Frontal cortex (tissue), 4 donors: Measurements from ENCODE around the gene COQ10B. TPM values are rescaled to one million over a fixed set of nuclear protein-coding genes. Genes with fewer than 3 reads are reported as not detected.
"Not testable (repeated sequence)": the region's sequence is repeated elsewhere in the genome, so short reads cannot be mapped to it uniquely, and the experiment has no call there.

Source experiments
- DNase-seq, 2 donors: peaks; one replicate each; pipeline ENCODE4 v3.0.0; 2012; ENCODE audit warnings: low spot score in 2 of 2
- FAIRE-seq: peaks from 2 replicates; lab custom pipeline; 2012; peaks lifted over from hg19 to GRCh38; lab: Jason Lieb, UNC
- total RNA-seq: library from RNA; depleted of rRNA; stranded (reverse); fragments of >200 nt; gene quantifications from one replicate; pipeline ENCODE4 v1.2.3, GENCODE V29; 2014
- donor health status: control.
- donor health status: control.
- donor health status: control.

The COQ10B gene
- total RNA-seq, 1 donor from 2014 or later = 35.9 TPM

- no peak for FAIRE-seq
Observed at GRCh38 chr2:197446844-197447243, 6.5 kb upstream of the COQ10B start.

GRCh38 chr2:197450465-197450864, 2.9 kb upstream of the COQ10B start:
- DNase-seq (no peak), FAIRE-seq (no peak)

More at GRCh38 chr2:197446844-197447243, 6.5 kb upstream of the COQ10B start:
- no peak for DNase-seq

- DNase-seq, FAIRE-seq: not testable (repeated sequence)
Observed at GRCh38 chr2:197450935-197451358, 2.4 kb upstream of the COQ10B start.

GRCh38 chr2:197452754-197453122, 614 bp upstream of the COQ10B start:
- no peak for FAIRE-seq
- no peak for DNase-seq

GRCh38 chr2:197453914-197454398, 604 bp downstream of the COQ10B start:
- DNase-seq (no peak), FAIRE-seq (no peak)

- no peak for DNase-seq
- FAIRE-seq = no peak
Observed at GRCh38 chr2:197454923-197455322, 1.6 kb downstream of the COQ10B start.

DNA sequence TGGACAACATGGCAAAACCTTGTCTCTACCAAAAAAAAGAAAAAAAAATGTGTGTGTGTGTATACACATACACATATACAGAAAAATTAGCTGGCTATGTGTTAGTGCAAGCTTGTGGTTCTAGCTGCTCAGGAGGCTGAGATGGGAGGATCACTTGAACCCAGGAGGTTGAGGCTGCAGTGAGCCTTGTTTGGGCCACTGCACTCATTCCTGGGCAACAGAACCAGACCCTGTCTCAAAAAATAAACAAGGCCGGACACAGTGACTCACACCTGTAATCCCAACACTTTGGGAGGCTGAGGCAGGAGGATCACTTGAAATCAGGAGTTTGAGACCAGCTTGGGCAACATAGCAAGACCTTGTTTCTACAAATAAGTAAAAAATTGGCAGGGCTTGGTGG, 2.1 kb downstream of the COQ10B start:
- FAIRE-seq (no peak), DNase-seq (no peak)

- no peak for DNase-seq
- FAIRE-seq = no peak
Observed at GRCh38 chr2:197460649-197461048, 7.3 kb downstream of the COQ10B start.

- FAIRE-seq (no peak), DNase-seq (no peak)
Observed at GRCh38 chr2:197461057-197461456, 7.7 kb downstream of the COQ10B start.

DNA sequence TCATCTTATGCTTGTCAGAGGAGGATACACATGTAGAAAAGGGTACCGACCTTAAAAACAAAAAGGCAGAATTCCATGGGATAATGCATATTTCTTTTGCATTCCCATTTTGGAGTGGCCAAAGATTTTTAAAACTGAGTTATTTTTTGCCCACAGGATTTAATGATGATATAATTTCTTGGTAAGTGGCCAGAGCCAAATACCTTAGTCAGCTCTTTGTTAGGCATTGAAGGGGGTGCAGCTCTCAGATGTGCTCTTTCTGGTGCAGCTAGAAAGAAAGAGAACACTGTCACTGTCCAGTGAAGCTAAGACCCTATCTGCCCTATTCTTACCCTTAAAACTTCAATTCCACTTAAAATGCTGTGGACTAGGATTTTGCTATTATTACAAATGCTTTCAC, 10.8 kb downstream of the COQ10B start:
- DNase-seq (no peak), FAIRE-seq (no peak)

DNA sequence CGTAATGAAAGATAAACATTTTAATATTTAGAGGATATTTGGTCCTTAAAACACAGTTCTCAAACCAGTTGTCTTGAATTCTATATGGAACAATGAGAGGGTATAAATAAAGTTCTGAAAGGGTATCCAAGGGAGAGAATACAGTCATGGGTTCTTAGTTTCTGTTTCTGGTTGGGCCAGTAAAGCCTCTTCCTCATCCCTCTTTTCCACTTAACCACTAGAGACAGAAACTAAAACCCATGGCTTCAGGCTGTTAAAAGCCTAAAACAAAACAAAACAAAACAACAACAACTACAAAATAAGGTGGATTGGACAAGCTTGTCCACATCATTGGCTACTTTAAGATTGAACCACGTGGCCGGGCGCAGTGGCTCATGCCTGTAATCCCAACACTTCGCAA, 18.8 kb downstream of the COQ10B start:
- DNase-seq (no peak), FAIRE-seq (no peak)

DNA sequence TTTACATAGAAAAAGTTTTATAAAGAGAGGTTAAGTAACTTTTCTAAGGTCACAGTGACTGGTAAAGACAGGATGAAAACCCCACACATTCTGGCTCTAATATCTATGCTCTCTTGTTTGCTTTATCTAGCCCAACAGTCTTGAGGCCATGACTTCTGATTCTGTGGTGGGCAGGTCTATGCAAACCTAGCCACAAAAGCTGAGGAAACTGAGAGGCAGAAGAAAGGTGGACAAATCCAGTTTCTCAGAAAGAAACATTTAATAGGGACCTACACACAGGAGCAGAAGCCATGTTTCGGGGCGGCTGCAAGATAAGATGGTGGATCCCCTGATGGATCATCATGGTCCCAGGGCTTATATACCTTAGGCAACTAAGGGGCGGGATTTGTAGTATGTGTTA, 24.4 kb downstream of the COQ10B start:
- FAIRE-seq = no peak
- no peak for DNase-seq

DNA sequence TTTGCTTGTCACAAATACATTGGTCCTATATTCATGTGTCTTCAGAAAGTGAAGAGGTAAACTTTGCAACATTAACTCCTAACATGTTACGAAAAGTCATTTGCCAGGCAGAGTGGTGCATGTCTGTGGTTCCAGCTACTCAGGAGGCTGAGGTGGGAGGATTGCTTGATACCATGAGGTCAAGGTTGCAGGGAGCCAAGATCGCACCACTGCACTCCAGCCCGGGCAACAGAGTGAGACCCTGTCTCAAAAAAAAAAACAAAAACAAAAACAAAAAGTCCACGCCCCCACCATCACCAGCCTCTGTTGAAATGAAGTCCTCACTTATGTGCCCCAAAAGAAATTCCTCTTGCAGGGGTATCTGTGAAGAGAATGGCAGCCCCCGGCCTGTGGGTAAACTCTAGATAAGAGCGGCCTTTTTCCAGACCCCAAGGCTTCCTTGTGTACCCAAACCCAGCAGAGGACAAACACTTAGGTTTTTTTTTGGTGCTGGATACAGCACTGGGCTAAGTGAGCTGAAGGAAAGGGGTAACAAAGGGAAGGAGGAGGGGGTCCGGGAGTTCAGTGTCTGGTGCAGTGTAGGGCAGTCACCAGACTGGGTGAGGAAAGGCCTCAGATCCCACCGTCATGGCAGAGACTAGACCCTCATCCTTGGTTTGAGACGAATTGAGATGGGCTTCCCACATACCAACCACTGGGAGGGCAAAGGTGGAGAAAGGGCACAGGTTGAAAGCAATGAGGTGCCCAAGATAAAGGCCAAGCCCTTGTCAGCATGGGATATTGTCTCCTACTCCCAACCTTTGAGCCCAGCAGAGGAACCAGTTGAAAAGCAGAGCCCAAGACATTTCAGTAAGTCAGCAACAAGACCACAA, 27.0 kb downstream of the COQ10B start:
- no peak for FAIRE-seq
- no peak for DNase-seq

GRCh38 chr2:197484248-197484647, 30.9 kb downstream of the COQ10B start:
- DNase-seq, FAIRE-seq: not testable (repeated sequence)

DNA sequence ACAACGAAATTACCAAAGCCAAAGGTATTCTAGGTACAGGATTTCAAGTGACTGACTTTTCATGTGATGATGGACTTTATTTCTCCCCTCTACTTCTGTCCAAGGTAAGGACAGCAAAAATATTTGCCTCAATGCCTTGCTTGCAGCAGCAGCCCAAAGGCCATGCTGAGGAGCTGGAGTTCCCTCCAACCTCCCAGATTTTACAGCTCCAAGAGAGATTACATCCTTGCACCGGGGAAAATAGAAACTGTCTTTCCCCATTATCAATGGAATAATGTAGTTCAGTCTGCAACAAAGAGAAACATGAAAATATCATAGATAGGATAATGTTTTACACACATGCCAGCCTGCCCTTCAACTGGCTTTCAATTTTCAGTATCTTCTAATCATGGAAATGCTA, 32.8 kb downstream of the COQ10B start:
- FAIRE-seq = no peak

DNA sequence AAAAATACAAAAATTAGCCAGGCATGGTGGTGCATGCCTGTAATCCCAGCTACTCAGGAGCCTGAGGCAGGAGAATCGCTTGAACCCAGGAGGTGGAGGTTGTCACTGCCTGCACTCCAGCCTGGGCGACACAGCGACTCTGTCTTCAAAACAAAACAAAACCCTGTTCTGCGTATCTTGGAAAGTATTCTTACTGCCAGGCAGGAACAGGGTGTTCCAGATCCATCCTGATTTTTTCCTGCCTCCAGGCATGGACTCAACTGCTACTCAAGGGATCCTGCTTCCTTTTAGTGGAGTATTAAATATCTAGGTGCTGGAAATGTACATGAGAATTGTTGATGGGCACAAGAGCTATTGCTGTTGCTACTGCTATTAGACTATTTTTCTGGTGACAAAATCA, 34.0 kb downstream of the COQ10B start:
- DNase-seq = no peak
- no peak for FAIRE-seq

More for the DNA sequence above, 32.8 kb downstream of the COQ10B start:
- DNase-seq = no peak

DNA sequence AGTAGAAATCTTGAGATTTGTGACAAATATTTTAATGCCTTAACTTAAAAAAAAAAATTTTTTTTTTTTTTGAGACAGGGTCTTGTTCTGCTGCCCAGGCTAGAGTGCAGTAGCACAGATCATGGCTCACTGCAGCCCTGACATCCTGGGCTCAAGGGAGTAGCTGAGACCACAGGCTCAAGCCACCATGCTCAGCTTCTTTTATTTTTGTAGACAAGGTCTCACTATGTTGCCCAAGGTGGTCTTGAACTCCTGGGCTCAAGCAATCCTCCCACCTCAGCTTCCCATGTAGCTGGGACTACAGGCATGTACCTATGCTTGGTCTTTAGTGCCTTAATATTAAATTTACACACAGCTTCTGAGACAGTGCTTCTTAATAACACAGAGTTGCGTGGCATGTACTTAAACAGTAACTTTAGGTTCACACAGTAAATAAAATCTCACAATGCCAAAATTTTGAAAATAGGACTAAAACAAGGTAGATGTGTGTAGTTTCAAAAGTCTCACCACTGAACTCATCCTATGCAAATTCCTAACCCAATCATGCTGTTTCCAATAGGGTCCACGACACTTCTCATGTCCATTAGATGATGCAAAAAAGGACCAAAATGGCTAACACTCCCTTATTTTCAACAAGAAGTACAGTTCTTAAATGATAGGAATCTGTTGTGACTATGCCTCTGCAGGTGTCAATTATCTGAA, 42.2 kb downstream of the COQ10B start:
- FAIRE-seq = no peak

GRCh38 chr2:197496695-197497094, 43.3 kb downstream of the COQ10B start:
- FAIRE-seq (no peak), DNase-seq (no peak)

More for the DNA sequence above, 42.2 kb downstream of the COQ10B start:
- DNase-seq = no peak

- no peak for FAIRE-seq
- no peak for DNase-seq
Observed at GRCh38 chr2:197497326-197497725, 44.0 kb downstream of the COQ10B start.

DNA sequence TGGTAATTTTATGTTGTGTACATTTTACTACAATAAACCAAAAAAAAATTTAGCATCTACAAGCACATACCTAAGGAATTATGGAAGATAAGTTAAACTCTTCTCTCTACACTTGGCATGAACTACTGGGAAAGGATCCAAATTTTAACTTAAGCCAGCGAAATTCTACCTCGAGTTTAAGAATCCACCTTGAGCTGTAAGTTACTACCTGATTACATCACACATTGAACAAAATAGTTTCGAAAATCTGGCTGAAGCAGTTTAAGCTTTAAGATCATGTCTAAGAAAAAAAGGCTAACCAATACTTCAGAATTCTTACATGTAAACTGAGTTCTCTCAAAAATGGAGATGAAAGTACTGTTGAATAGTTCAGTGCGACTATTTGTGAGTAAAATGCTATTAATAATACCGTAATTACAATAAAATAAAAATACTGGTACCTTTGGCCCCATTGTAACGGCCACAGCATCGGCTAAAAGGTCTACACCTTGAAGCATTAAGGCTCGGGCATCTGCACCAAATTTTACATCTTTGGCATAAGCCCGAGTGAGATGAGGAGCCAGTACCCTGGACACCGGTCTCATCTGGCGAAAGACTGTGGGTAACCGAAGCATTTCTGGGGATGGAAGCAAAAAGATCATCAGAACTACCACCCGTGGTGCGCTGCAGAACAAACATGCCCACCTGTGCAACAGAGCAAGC, 45.0 kb downstream of the COQ10B start:
- DNase-seq (no peak), FAIRE-seq (no peak)
